HG03439 (cell line): ENCODE results near the gene IER5L.

Source experiments
- ATAC-seq: cut with Tn5 transposase; IDR thresholded peaks from one replicate; pipeline ENCODE4 v1.9.1; 2021; ENCODE audit warnings: mild to moderate bottlenecking, moderate library complexity; ENCODE audit not compliant: unreplicated experiment

The IER5L gene

DNA sequence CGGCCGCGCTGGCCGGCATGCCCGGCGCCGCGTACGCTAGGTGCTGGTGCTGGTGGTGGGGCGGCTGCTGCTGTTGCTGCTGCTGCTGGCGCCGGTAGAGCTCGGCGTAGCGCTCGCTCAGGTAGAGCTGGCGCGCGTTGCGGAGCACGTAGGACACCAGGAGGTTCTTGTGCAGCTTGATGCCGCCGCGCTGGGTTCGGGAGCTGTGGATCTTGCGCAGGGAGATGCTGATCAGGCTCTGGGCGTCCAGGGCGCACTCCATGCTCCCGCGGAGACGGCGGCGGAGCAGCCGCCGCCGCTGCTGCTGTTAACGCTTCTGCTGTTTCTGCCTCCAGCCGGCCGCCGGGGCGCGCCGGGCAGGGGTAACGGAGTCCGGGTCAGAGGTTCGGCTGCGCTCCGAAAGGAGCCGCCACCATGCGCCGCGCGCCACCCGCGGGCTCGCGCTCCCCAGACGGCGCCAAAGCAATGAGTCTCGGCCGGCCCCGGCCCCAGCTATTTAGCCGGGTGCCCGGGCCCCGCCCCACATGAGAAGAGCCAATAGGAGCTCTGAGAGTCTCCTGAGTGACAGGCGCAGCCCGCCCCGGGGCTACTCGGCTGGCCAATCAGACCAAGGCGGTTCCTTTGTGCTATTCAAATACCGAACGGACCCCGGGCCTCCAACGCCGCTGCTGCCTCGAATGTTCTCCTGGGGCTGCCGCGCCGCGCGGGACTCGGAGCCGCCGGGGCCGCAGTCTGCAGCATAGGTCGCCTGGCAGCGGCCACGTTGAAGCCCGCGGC, at the start of gene IER5L:
TSS of gene IER5L (minus strand) at position 471 of the 777 bp plus-strand sequence. CDS start at position 262, 209 bp downstream.
- ATAC-seq = peak; percentile 75

DNA sequence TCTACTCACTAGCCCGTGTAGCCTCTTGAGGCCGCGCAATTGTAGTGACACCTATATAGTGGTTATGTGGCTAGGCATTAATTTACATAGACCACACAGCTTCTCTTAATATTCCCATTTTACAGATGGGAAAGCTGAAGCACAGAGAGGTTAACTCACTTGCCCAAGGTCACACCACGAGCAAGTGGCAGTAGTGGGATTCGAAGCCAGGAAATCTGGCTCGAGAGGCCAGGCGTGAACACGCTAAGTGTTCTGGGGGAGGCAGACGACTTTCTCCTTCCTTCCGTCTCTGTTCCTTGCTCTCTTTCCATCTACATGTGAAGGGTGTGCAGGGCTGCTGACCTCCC, 49.8 kb upstream of the IER5L start:
- no peak for ATAC-seq

DNA sequence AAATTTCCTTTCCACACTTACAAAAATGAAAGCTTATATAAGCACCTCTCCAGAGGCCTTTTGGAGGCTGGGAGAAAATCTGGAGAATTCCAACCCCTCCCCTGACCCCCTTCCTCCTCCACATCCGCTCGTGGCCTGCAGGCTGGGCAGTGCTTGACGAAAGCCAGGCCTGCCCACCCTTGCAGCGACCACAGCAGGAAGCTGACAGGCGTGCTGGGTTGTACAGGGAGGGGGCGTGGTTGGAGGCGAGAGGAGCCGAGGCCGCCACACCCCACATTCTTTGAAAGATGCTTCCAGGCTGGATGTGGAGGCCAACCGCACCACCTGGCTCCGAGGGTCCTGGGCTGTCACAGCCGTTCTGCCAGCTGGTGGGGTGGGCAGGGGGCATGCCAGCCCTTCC, 47.8 kb upstream of the IER5L start:
- no peak for ATAC-seq

DNA sequence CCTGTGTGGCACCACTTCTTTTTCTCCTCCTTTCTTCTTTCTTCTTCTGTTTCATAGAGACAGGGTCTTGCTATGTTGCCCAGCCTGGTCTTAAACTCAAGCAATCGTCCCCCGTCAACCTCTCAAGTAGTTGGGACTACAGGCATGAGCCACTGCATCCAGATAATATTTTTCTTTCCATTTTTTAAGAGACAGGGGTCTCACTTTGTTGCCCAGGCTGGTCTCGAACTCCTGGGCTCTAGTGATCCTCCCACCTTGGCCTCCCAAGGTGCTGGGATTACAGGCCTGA, 47.4 kb upstream of the IER5L start:
- no peak for ATAC-seq

DNA sequence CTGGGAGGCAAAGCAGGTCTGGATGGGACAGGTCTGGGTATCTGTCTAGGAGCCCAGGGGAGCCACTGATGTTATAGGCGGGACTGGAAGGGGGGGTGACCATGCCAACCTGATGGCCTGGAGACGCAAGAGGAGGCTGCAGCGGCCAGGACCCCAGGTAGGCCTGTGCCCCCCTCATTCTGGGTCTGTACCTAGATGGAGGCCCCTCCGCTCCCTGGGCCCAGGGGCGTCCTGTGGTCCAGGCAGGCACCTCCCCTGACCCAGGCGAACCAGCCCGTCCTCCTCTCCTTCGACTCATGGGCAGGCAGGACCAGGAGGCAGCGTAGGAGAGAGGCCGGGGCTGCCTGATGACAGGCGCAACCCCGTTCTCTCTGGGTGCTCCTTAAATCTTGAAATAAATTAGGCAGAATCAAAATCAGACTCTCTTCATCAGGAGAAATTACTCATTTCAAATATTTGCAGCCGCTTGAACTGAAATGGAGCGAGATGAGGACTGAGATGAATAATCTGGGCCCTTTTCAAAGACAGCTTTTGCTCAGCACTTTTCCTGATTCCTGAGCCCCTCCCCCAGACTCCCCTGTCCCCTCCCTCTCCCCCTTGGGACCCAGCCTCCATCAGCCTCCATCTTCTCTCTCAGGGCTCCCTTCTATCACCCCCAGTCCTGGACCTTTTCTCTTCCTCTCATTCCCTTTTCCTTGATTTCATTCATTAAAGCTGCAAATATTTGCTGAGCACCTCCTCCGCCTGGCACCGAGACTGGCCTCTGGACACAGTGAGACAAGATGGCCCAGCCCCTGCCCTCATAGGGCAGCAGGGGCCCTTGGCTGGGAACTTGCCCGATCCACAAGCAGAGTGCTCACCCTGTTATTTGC, 46.8 kb upstream of the IER5L start:
- ATAC-seq = no peak

DNA sequence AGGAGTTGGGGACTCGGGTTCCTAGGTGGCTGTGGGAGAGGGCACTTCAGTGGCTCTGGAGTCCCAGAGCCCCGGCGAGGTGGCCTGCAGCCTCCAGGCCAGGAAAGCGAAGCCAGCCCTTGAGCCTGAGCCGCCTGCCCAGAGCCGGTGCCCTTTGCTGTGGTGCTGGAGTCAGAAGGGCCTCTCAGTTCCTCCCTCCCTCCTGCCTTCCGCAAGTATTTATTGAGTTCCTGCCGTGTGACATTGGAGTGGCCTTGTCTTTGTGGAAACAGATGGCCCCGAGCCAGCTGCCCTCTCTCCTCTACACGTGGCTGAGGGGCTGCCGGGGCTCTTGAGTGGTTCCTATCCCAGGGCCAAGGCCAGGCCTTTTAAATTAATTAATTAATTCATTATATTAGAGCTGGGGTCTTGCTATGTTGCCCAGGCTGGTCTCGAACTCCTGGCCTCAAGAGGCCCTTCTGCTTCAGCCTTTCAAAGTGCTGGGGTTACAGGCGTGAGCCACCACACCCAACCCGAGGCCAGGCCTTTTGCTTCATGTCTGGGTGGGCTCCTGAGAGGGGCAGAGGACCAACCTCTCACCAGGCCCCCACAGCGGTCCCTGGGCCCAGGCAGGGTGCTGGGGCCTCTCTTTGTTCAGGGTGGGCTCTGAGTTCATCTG, 45.6 kb upstream of the IER5L start:
- no peak for ATAC-seq

DNA sequence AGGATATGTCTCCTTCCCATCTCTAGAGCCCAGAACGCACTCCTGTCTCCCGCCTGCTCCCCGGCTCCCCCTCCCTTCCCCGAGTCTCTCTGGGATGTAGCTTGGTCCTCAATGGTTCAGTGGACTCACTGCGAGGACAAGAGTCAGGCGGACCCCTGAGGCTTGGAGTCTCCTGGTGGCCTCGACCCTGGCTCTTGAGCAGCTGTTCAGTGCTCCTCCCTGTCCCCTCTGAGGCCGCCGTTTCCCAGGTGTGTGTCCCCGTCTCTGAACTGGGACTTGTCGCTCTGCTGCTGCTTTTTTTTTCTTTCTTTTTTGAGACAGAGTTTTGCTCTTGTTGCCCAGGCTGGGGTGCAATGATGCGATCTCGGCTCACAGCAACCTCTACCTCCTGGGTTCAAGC, 44.8 kb upstream of the IER5L start:
- ATAC-seq = no peak

DNA sequence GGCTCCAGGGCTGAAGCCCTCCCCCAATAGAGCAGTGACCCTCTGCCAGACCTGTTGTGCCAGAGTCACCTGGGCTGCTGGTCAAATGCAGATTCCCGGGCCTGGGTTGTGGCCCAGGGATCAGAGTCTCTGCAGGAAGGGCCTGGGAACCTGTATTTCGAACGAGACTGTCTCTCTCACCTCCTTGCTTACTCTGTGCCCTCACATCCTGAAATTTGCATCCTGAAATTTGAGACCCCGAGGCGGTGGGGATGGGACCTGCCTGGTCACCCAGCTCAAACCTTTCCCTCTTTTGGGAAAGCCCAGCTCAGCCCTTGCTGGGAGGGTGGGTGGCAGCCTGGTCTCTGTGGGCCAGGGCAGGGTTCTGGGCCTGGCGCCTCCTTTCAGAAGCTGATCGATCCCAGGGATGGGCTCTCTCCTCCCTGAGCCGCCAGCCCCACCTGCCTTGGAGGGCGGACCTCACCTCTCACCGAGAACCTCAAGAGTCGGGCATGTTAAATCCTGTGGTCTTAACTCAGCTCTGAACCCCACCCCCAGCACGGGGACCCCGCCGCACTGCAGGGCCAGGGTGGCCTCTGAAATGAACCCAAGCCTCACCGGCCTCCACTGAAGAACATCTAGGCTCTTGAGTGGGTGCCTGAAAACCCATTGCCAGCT, 44.0 kb upstream of the IER5L start:
- ATAC-seq = no peak

DNA sequence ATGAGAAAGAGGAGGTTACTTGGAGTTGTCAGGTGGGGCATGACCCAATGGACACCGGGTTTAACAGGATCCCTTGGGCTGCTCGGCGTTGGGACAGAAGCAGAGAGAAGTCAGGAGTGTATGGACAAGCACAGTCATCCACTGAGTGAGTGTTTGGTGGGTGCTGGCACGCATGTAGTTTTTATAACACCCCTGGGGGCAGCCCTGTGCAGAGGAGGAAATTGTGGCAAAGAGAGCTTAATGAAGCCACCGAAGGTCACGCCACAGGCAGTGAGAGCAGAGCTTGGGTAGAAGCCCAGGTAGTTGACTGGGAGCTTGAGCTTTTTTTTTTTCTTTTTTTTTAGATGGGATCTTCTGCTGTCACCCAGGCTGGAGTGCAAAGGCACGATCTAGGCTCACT, 43.2 kb upstream of the IER5L start:
- ATAC-seq = no peak

DNA sequence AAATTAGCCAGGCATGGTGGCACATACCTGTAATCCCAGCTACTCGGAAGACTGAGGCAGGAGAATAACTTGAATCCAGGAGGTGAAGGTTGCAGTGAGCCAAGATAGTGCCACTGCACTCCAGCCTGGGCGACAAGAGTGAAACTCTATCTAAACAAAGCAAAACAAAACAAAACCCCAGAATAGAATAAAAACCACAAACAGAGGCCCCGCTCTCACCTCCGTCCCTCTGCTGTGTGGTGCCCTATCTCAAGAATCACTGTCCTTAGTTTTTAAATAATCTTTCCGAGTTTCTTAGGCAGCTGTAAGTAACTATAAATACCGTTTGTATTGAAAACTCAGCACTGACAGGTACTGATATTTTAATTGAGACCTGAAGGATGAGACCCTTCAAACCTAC, 42.7 kb upstream of the IER5L start:
- no peak for ATAC-seq

DNA sequence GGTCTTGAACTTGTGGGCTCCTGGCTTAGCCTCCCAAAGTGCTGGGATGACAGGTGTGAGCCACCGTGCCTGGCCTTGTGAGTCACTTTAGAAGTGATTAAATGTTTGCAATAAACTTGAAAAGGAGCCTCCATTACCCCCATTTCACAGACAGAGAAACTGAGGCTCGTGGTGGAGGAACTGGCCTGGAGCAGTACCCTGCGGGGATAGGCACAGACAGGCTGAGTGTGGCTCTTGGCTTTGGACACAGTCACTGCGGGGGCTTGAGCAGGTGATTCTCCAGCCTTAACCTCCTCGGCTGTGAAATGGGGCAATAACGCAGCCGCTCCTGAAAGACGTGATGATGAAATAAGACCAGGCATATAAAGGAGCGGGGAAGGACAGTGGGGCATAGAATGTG, 40.9 kb upstream of the IER5L start:
- no peak for ATAC-seq

DNA sequence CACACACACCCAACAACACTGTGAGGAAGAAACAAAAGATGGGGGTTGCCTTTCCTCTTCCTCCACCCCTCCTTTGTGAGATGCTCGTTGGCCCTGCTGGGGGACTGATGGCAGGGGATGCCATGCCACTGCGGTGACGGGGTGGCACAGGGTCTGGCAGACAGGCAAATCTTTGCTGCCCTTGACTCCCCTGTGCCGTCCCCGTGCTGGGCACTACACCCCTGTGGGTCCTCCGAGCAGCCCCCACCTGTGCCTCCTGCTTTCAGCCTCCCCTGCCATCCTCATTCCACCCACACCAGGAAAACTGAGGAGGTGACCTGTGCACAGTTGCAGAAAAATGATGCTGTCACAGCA, 40.2 kb upstream of the IER5L start:
- no peak for ATAC-seq

DNA sequence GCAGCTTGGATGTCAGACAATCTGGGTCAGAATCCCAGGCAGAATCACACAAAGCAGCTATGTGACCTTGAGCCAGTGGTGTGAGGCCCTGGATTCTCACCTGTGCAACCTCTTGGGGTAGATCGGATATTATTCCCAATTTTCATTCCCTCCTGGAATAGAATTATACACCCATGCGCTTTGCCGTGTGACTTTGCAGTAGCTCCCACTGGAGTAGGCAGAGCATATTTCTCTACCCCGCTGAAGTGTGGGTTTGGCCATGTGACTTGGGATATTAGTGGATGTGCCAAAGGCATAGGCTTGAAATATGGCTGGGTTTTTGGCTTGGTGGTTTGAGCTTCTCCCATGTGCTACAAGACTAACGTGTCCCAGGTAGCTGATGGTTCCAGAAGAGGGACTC, 35.5 kb upstream of the IER5L start:
- no peak for ATAC-seq

DNA sequence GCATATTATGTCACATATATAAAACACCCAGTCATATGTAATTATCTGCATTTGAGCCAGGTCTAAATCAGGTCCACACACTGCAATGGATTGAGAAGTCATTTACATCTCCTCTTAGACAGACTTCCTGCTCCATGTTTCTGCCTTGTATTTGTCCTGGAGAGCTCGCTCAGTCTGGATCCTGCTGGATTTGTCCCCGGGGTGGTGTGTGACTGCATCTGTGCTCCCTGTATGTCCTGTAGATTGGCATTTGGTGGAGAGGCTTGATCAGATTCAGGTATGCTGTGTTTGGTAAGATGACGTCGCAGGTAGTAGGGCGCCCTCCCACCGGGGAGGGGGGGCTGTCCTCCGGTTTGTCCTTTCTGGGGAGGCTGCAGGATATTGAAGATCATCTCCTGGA, 33.6 kb upstream of the IER5L start:
- no peak for ATAC-seq

DNA sequence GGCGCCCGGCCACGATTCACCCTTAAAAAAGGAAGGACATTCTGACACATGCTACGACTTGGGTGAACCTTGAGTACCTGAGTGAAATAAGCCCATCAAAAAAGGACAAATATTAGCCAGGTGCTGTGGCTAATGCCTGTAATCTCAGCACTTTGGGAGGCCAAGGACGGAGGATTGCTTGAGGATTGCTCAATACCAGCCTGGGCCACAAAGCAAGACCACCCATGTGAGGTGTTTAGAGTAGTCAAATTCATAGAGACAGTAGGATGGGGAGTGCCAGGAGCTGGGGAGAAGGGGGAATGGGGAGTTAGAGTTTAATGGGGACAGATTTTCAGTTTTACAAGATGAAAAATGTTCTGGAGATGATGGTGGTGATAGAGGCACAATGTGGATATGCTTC, 32.1 kb upstream of the IER5L start:
- ATAC-seq = no peak

DNA sequence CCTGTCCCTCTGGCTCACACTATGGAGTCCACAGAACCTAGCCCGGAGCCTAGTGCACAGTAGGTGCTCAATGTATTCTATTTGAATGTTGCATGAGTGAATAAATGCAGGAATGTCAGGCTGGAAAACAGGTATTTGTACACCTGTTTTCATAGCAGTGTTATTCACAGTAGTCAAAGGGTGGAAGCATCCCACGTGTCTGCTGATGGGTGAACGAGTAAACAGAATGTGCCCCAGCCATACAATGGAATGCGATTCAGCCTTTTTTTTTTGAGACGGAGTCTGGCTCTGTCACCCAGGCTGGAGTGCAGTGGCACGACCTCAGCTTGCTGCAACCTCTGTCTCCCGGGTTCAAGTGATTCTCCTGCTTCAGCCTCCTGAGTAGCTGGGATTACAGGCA, 31.5 kb upstream of the IER5L start:
- ATAC-seq = no peak

DNA sequence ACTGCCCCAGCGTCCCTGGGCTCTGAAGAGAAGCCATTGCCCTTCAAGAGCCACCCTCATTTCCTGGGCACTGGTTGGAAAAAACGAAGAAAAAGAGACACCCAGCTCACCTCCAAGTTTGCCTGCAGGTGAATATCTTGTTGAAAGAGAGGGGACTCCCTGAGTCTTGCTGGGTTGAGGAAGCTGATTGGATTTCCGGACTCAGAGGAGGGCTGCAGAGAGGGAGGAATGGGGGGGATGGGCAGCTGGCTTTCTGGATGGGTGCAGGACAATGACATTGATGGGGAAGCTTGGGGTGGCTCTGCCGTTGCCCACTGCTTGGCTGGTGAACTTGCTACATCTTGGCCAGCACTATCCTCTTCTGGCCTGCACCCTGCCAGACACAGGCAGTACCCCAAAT, 31.0 kb upstream of the IER5L start:
- ATAC-seq = no peak

DNA sequence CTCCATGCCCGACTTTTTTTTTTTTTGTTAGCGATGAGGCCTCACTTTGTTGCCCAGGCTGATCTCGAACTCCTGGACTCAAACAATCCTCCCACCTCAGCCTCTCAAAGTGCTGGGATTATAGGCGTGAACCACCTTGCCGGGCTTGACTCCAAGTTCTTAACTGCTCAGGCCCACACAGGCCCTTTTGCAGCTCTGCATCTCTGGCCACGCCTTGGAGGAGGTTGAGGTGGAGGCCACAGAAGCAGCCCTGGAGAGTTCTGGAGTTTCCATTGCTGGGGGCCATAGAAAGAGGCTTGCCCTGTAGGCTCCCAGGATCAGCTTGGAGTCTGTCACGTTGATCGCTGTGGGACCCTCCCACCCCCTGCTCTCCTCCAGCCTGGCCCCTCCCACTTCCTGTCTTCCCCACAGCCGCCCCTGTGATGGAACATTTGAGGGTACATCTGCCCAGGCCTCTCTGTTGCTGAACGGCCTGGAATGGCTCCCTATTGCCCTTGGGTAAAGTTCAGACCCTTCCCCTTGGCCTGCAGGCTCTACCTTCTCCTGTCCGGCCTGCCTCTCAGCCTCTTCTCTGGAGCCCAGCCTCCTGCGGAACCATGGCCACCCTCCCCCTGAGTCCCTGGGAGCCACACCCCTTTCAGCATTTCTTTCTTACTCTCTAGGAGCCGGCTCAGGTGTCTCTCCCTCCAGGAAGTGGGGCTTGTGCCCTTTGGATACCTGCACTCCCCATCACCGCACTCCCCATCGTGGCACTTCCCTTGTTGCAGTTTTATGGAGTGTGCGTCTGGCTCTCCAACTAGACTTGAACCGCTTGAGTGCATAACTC, 30.4 kb upstream of the IER5L start:
- ATAC-seq = no peak

DNA sequence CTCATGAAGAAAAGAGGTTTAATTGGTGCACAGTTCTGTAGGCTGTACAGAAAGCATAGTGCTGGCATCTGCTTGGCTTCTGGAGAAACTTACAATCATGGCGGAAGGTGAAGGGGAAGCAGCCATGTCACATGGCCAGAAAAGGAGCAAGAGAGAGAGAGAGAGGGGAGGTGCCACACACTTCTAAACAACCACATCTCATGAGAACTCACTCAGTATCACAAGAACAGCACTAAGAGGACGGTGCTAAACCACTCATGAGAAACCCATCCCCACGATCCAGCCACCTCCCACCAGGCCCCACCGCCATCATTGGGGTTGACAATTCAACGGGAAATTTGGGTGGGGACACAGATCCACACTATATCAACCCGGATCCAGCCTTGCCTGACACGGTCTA, 28.8 kb upstream of the IER5L start:
- ATAC-seq = no peak

DNA sequence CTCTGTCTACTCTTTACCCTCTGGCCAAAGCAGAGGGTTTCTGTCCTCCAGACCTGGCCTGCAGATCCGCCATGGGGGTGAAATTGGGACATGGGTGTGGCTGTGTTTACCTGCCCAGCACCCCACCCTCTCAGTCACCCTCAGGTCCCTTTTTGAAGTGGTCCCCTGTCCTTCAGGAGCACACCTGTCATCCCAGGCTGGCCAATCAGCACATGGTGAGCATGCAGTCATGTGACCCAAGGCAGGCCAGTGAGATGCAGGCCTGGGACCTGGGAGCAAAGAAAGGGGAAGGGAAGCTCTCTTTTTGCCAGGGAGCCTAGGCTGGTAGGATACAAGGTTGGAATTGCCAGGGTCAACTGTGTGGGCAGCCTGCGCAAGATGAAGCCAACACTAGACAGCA, 28.3 kb upstream of the IER5L start:
- ATAC-seq = no peak

DNA sequence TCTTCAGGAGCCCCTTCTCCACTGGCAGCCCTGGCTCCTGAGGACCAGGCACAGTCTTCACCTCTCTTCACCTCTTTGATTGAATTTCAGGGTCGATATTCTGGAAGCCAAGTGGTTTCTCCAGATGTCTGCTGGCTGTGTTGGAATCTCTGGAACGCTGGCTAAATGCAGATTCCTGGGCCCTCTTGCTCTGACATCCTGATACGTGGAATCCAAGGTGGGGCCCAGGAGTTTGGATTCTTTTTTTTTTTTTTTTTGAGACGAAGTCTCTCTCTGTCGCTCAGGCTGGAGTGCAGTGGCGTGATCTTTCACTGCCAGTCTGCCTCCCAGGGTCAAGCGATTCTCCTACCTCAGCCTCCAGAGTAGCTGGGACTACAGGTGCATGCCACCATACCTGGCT, 26.8 kb upstream of the IER5L start:
- ATAC-seq = no peak
